GM12878 (cell line): ENCODE results near the gene ZBTB38. TPM values are rescaled to one million over a fixed set of nuclear protein-coding genes. Genes with fewer than 3 reads are reported as not detected.
A peak's percentile ranks its signal among the peaks of the same experiment; 100 is the strongest.

Experiments
- BMI1 ChIP-seq: fragments of 450-650 bp; IDR thresholded peaks from 2 replicates; pipeline ENCODE4 v1.6.1; 2016; ENCODE audit warnings: mild to moderate bottlenecking, moderate library complexity, borderline replicate concordance
- CBX5 ChIP-seq: sonication (generic); IDR thresholded peaks from 2 replicates; pipeline ENCODE4 v1.6.1; 2016; ENCODE audit warnings: low read depth, moderate library complexity, mild to moderate bottlenecking, inconsistent platforms
- CREM ChIP-seq: IDR thresholded peaks from 2 replicates; pipeline ENCODE4 v1.6.1; 2014; ENCODE audit warnings: antibody characterized with exemption, low read depth
- E2F4 ChIP-seq: IDR thresholded peaks from 2 replicates; pipeline ENCODE4 v1.6.1; 2012; ENCODE audit warnings: low read depth, low read length, improper control_type of control experiment
- EP300 ChIP-seq, 2 experiments: fragments of 150-350 bp in 1 of 2; IDR thresholded peaks; 2 replicates each; pipeline ENCODE4 v1.6.1; 2011 to 2012; ENCODE audit warnings: low read depth in 2 of 2, low read length in 2 of 2, borderline replicate concordance in 1 of 2, improper control_type of control experiment in 1 of 2, inconsistent platforms in 1 of 2; ENCODE audit not compliant: control insufficient read depth in 1 of 2
- FOS ChIP-seq: IDR thresholded peaks from 3 replicates; pipeline ENCODE4 v1.6.1; 2011; ENCODE audit warnings: borderline replicate concordance; ENCODE audit not compliant: insufficient read length; ENCODE audit errors: extremely low read depth
- GABPA ChIP-seq: IDR thresholded peaks from 2 replicates; pipeline ENCODE4 v1.6.1; 2014; ENCODE audit warnings: antibody characterized with exemption, low read depth, mild to moderate bottlenecking, inconsistent platforms
- HDAC6 ChIP-seq: fragments of 200-600 bp; sonication (generic); IDR thresholded peaks from one replicate; pipeline ENCODE4 v1.8.0; 2017; ENCODE audit warnings: antibody characterized with exemption; ENCODE audit not compliant: unreplicated experiment
- IKZF2 ChIP-seq, 2 experiments: fragments of 450-650 bp; IDR thresholded peaks; 2 replicates each; pipeline ENCODE4 v1.6.1; 2017; ENCODE audit warnings: mild to moderate bottlenecking in 2 of 2, moderate library complexity in 2 of 2
- IRF4 ChIP-seq: IDR thresholded peaks from 2 replicates; pipeline ENCODE4 v1.6.1; 2011; ENCODE audit warnings: low read depth, low read length
- JUNB ChIP-seq: IDR thresholded peaks from 2 replicates; pipeline ENCODE4 v1.6.1; 2016; ENCODE audit warnings: antibody characterized with exemption, mild to moderate bottlenecking
- KDM1A ChIP-seq: fragments of 200-600 bp; sonication (generic); IDR thresholded peaks from 2 replicates; pipeline ENCODE4 v1.6.1; 2016; ENCODE audit warnings: borderline replicate concordance
- NFIC ChIP-seq: IDR thresholded peaks from 2 replicates; pipeline ENCODE4 v1.6.1; 2012; ENCODE audit warnings: low read depth, mild to moderate bottlenecking, inconsistent platforms, low read length, moderate library complexity
- NR2F1 ChIP-seq: fragments of 450-650 bp; conservative IDR thresholded peaks from 2 replicates; pipeline ENCODE4 v1.6.1; 2017; ENCODE audit warnings: mild to moderate bottlenecking
- PAX5 ChIP-seq: IDR thresholded peaks from 2 replicates; pipeline ENCODE4 v1.6.1; 2011; ENCODE audit warnings: low read depth, low read length, borderline replicate concordance
- PAX8 ChIP-seq: fragments of 450-650 bp; IDR thresholded peaks from 2 replicates; pipeline ENCODE4 v1.6.1; 2017; ENCODE audit warnings: mild to moderate bottlenecking, moderate library complexity
- POLR2AphosphoS2 ChIP-seq: IDR thresholded peaks from 2 replicates; pipeline ENCODE4 v1.6.1; 2011; ENCODE audit warnings: low read depth, mild to moderate bottlenecking, low read length, improper control_type of control experiment, moderate library complexity
- POLR2AphosphoS5 ChIP-seq: IDR thresholded peaks from 2 replicates; pipeline ENCODE4 v1.6.1; 2011; ENCODE audit warnings: mild to moderate bottlenecking, low read length, inconsistent platforms
- SIX5 ChIP-seq: IDR thresholded peaks from 2 replicates; pipeline ENCODE4 v1.6.1; 2011; ENCODE audit warnings: mild to moderate bottlenecking, low read depth, low read length, moderate library complexity; ENCODE audit not compliant: severe bottlenecking
- SUPT20H ChIP-seq: IDR thresholded peaks from 2 replicates; pipeline ENCODE4 v1.6.1; 2011; ENCODE audit warnings: low read depth, mild to moderate bottlenecking, low read length, moderate library complexity, borderline replicate concordance; ENCODE audit not compliant: control insufficient read depth
- TCF12 ChIP-seq: IDR thresholded peaks from 2 replicates; pipeline ENCODE4 v1.6.1; 2011; ENCODE audit warnings: low read depth, mild to moderate bottlenecking, low read length
- TCF7 ChIP-seq: IDR thresholded peaks from 2 replicates; pipeline ENCODE4 v1.6.1; 2014; ENCODE audit warnings: antibody characterized with exemption, borderline replicate concordance
- WRNIP1 ChIP-seq: IDR thresholded peaks from 2 replicates; pipeline ENCODE4 v1.6.1; 2011; ENCODE audit warnings: low read depth, low read length, improper control_type of control experiment, borderline replicate concordance
- ZBTB33 ChIP-seq: fragments of 450-650 bp; IDR thresholded peaks from 2 replicates; pipeline ENCODE4 v1.6.1; 2017; ENCODE audit warnings: mild to moderate bottlenecking
- ZNF207 ChIP-seq: fragments of 450-650 bp; IDR thresholded peaks from 2 replicates; pipeline ENCODE4 v1.6.1; 2014; ENCODE audit warnings: antibody characterized with exemption, mild to moderate bottlenecking, borderline replicate concordance
- polyA plus RNA-seq, 11 experiments: library from polyadenylated mRNA; depleted of rRNA in 4 of 11; unstranded in 6 of 11; stranded (reverse) in 5 of 11; fragments of >200 nt; fragmentation: Nextera tagmentation in 4 of 11; fragmentation: Illumina TruSeq in 1 of 11; extraction: Ambion mirVana in 4 of 11; extraction: Trizol in 1 of 11; gene quantifications; 1 replicate in 1 of 11; 2 replicates in 10 of 11; pipeline versions ENCODE4 v1.2.1 to v1.2.3, GENCODE V29; 2011 to 2016; ENCODE audit warnings: inconsistent platforms in 2 of 11, missing spikeins in 2 of 11, low read depth in 1 of 11
- total RNA-seq, 4 experiments: library from RNA; depleted of rRNA in 3 of 4; stranded (reverse); fragments of >200 nt in 3 of 4; fragmentation: Illumina TruSeq in 1 of 4; extraction: Trizol in 1 of 4; gene quantifications; 2 replicates each; pipeline versions ENCODE4 v1.2.1 to v1.2.3, GENCODE V29; 2013 to 2021
- TF ChIP-seq, protein P1 (sequence below): IDR thresholded peaks from 2 replicates; pipeline ENCODE4 v1.6.1; 2011; ENCODE audit warnings: low read depth, mild to moderate bottlenecking, low read length, moderate library complexity, borderline replicate concordance; ENCODE audit errors: extremely low read depth

ZBTB38 gene
- total and polyA plus RNA-seq, 10 of the 15 experiments (the other 5 are each of a cell fraction or from before 2014, with no cell fraction given), result 34.2 to 115 (median 88.6) TPM

- no peak for TF ChIP-seq WRNIP1
- peak in 1 of 2 experiments; percentile 90; a peak in 2 of 4 replicates for TF ChIP-seq EP300 (IDR thresholded peaks at IDR 0.05; ENCODE audit: borderline replicate concordance in 1 of 2, control insufficient read depth in 1 of 2, low read depth in 2 of 2, low read length in 2 of 2)
- no peak; the same call in none of the 2 replicates for TF ChIP-seq POLR2AphosphoS5
- no peak for TF ChIP-seq TCF7
- no peak for TF ChIP-seq POLR2AphosphoS2
- peak; percentile 67 for TF ChIP-seq CREM
- TF ChIP-seq ZBTB33, result no peak
- TF ChIP-seq GABPA, result no peak
- no peak for TF ChIP-seq ZNF207
- no peak for TF ChIP-seq CBX5
- TF ChIP-seq SUPT20H, result no peak
- peak; percentile 73; the same call in 1 of the 2 replicates for TF ChIP-seq PAX5
- 0 out of 2 replicates have a peak, but pooled peaks have one; percentile 35 for TF ChIP-seq IRF4
- TF ChIP-seq KDM1A, result no peak
- no peak for TF ChIP-seq SIX5
- TF ChIP-seq NFIC, result peak; percentile 54; the same call in 1 of the 2 replicates
- TF ChIP-seq, protein P1, sequence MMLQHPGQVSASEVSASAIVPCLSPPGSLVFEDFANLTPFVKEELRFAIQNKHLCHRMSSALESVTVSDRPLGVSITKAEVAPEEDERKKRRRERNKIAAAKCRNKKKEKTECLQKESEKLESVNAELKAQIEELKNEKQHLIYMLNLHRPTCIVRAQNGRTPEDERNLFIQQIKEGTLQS, result no peak
- TF ChIP-seq HDAC6, result no peak
- no peak for TF ChIP-seq PAX8
- peak; percentile 76 to 80; a peak in 2 of 4 replicates for TF ChIP-seq IKZF2 (IDR thresholded peaks at IDR 0.05)
- no peak for TF ChIP-seq FOS
- TF ChIP-seq NR2F1, result no peak
- no peak for TF ChIP-seq BMI1
- TF ChIP-seq TCF12, result no peak
- no peak for TF ChIP-seq JUNB
- TF ChIP-seq E2F4, result no peak
Measured at GRCh38 chr3:141380987-141381386, 12.7 kb downstream of the ZBTB38 start (continued).
